Measurements from ENCODE around the gene CORIN.

Gene CORIN

DNA sequence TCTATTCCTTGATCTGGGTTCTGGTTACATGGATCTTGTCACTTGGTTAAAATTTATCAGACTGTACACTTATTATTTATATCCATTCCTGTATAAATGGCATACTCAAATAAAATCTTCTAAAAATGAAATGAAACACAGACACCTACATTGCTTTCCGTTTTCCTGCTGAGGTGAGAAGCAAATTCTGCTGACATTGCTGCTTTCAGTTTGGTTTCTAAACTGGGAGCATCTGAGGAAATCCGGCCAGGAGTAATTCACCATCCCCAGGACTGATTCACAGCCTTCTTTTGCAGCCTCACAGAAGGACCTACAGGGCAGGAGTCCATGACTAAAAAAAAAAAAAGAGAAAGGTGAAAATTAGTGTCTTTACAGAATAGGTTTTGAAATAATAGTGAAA lies 93.6 kb downstream of the CORIN start:
- no peak overlapping the region for H3K4me2 ChIP-seq (ENCODE audit: low read length, poor library complexity, severe bottlenecking)
- H4K8ac ChIP-seq (ENCODE audit: low read length): no peak overlapping the region
- H3K27me3 ChIP-seq (ENCODE audit: control insufficient read depth in 1 of 2, insufficient read depth in 1 of 2, low read length in 2 of 2): no peaks in the 10 kb centered on the region

GRCh38 chr4:47741200-47741599 lies 96.7 kb downstream of the CORIN start:
- H3K14ac ChIP-seq (ENCODE audit: low read length in 2 of 2): no peak overlapping the region
- peak; percentile 93 for DNase-seq
- H3K9me3 ChIP-seq (ENCODE audit: control insufficient read depth, low read length): peaks cover 15% of the 10 kb centered on the region
- H4K91ac ChIP-seq (ENCODE audit: low read length): no peak overlapping the region
- no peak overlapping the region for H3K27ac ChIP-seq (ENCODE audit: low read length, poor library complexity, severe bottlenecking)
- H2BK120ac ChIP-seq (ENCODE audit: low read depth, low read length): no peak overlapping the region
- H2BK12ac ChIP-seq (ENCODE audit: low read length in 2 of 2): no peak overlapping the region
- H2BK15ac ChIP-seq (ENCODE audit: low read depth, poor library complexity, severe bottlenecking): no peak overlapping the region
- no peak overlapping the region for H2BK5ac ChIP-seq (ENCODE audit: low read depth, low read length, poor library complexity, severe bottlenecking)
- no peak overlapping the region for H3K18ac ChIP-seq (ENCODE audit: low read depth in 1 of 2, low read length in 2 of 2)
- no peaks in the 10 kb centered on the region for H3K36me3 ChIP-seq (ENCODE audit: control insufficient read depth in 1 of 2, insufficient read depth in 2 of 2, low read depth in 1 of 2, low read length in 2 of 2)
- no peak overlapping the region for H4K8ac ChIP-seq (ENCODE audit: low read length)
- no peak overlapping the region for H3K23ac ChIP-seq (ENCODE audit: low read length in 2 of 2)
- H3K4me3 ChIP-seq (ENCODE audit: insufficient read depth in 1 of 2, low read depth in 1 of 2, low read length in 2 of 2): no peak overlapping the region
- H2AFZ ChIP-seq (ENCODE audit: low read depth, low read length): no peak overlapping the region
- H3K27me3 ChIP-seq (ENCODE audit: control insufficient read depth in 1 of 2, insufficient read depth in 1 of 2, low read length in 2 of 2): no peaks in the 10 kb centered on the region
- no peak overlapping the region for H3K4me2 ChIP-seq (ENCODE audit: low read length, poor library complexity, severe bottlenecking)
- no peaks in the 10 kb centered on the region for H3K79me1 ChIP-seq (replicated peaks; ENCODE audit: low read length, poor library complexity, severe bottlenecking)
- H3K9ac ChIP-seq (ENCODE audit: low read length): no peak overlapping the region
- no peak overlapping the region for H2AK5ac ChIP-seq (ENCODE audit: low read length, severe bottlenecking)
- H3K4me1 ChIP-seq (ENCODE audit: control insufficient read depth, insufficient read depth, low read depth, low read length): no peaks in the 10 kb centered on the region
- no peak overlapping the region for H3K4ac ChIP-seq (ENCODE audit: low read depth in 1 of 2, low read length in 2 of 2)

More for the DNA sequence above, 93.6 kb downstream of the CORIN start:
- Histone ChIP-seq H3K36me3 (ENCODE audit: control insufficient read depth in 1 of 2, insufficient read depth in 2 of 2, low read depth in 1 of 2, low read length in 2 of 2) (no peaks in the 10 kb centered on the region), H3K4ac (ENCODE audit: low read depth in 1 of 2, low read length in 2 of 2) (no peak overlapping the region), H3K27ac (ENCODE audit: low read length, poor library complexity, severe bottlenecking) (no peak overlapping the region), H2AK5ac (ENCODE audit: low read length, severe bottlenecking) (no peak overlapping the region), H3K18ac (ENCODE audit: low read depth in 1 of 2, low read length in 2 of 2) (no peak overlapping the region), H2BK12ac (ENCODE audit: low read length in 2 of 2) (no peak overlapping the region), H3K79me1 (replicated peaks; ENCODE audit: low read length, poor library complexity, severe bottlenecking) (no peaks in the 10 kb centered on the region), H4K91ac (ENCODE audit: low read length) (no peak overlapping the region), H3K14ac (ENCODE audit: low read length in 2 of 2) (no peak overlapping the region), H2BK5ac (ENCODE audit: low read depth, low read length, poor library complexity, severe bottlenecking) (no peak overlapping the region), H3K9ac (ENCODE audit: low read length) (no peak overlapping the region), H3K9me3 (ENCODE audit: control insufficient read depth, low read length) (peaks cover 15% of the 10 kb centered on the region), H2BK120ac (ENCODE audit: low read depth, low read length) (no peak overlapping the region), H3K4me1 (ENCODE audit: control insufficient read depth, insufficient read depth, low read depth, low read length) (no peaks in the 10 kb centered on the region), H2BK15ac (ENCODE audit: low read depth, poor library complexity, severe bottlenecking) (no peak overlapping the region), H3K4me3 (ENCODE audit: insufficient read depth in 1 of 2, low read depth in 1 of 2, low read length in 2 of 2) (no peak overlapping the region), H3K23ac (ENCODE audit: low read length in 2 of 2) (no peak overlapping the region), H2AFZ (ENCODE audit: low read depth, low read length) (no peak overlapping the region)
- WGBS: 97% methylated on average over 2 of the region's 2 CpGs
- no peak for DNase-seq

DNA sequence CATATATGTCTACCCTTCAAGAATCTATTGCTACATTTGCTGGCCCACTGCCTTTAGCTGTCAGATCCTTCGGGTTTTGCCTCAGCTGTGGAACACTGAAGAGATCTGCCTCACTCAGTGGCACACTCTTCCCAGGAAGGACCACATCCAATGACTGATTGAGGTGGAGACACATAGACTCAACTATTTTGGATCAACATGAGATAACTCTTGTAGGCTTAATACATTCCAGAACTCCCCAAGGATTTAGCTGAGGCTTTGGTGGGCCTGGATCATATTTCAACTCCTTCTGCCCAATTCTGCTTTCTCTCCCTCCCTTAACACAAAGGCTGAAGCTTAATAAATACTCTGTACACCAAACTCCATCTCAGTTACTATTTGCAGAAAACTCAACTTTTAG lies 100.5 kb downstream of the CORIN start:
- Histone ChIP-seq H3K23ac (ENCODE audit: low read length in 2 of 2) (no peak overlapping the region), H3K36me3 (ENCODE audit: control insufficient read depth in 1 of 2, insufficient read depth in 2 of 2, low read depth in 1 of 2, low read length in 2 of 2) (no peaks in the 10 kb centered on the region), H2BK15ac (ENCODE audit: low read depth, poor library complexity, severe bottlenecking) (no peak overlapping the region), H3K4me3 (ENCODE audit: insufficient read depth in 1 of 2, low read depth in 1 of 2, low read length in 2 of 2) (no peak overlapping the region), H4K8ac (ENCODE audit: low read length) (no peak overlapping the region), H2BK5ac (ENCODE audit: low read depth, low read length, poor library complexity, severe bottlenecking) (no peak overlapping the region), H2AK5ac (ENCODE audit: low read length, severe bottlenecking) (no peak overlapping the region), H3K27ac (ENCODE audit: low read length, poor library complexity, severe bottlenecking) (no peak overlapping the region), H3K4ac (ENCODE audit: low read depth in 1 of 2, low read length in 2 of 2) (no peak overlapping the region), H3K9ac (ENCODE audit: low read length) (no peak overlapping the region), H4K91ac (ENCODE audit: low read length) (no peak overlapping the region), H3K9me3 (ENCODE audit: control insufficient read depth, low read length) (peaks cover 12% of the 10 kb centered on the region), H2AFZ (ENCODE audit: low read depth, low read length) (no peak overlapping the region), H3K79me1 (replicated peaks; ENCODE audit: low read length, poor library complexity, severe bottlenecking) (no peaks in the 10 kb centered on the region), H3K4me1 (ENCODE audit: control insufficient read depth, insufficient read depth, low read depth, low read length) (no peaks in the 10 kb centered on the region), H2BK120ac (ENCODE audit: low read depth, low read length) (no peak overlapping the region), H3K14ac (ENCODE audit: low read length in 2 of 2) (no peak overlapping the region), H3K27me3 (ENCODE audit: control insufficient read depth in 1 of 2, insufficient read depth in 1 of 2, low read length in 2 of 2) (no peaks in the 10 kb centered on the region), H2BK12ac (ENCODE audit: low read length in 2 of 2) (peak overlapping the region in 1 of 2 experiments; percentile 52), H3K4me2 (ENCODE audit: low read length, poor library complexity, severe bottlenecking) (no peak overlapping the region), H3K18ac (ENCODE audit: low read depth in 1 of 2, low read length in 2 of 2) (no peak overlapping the region)
- no peak for DNase-seq
- WGBS: 82% methylated on average over 1 of the region's 1 CpG

GRCh38 chr4:47736555-47736954 lies 101.3 kb downstream of the CORIN start:
- 89% methylated on average over 2 of the region's 2 CpGs for WGBS

More at GRCh38 chr4:47736555-47736954, 101.3 kb downstream of the CORIN start:
- Histone ChIP-seq H3K9ac (ENCODE audit: low read length) (no peak overlapping the region), H3K4me2 (ENCODE audit: low read length, poor library complexity, severe bottlenecking) (no peak overlapping the region), H3K27me3 (ENCODE audit: control insufficient read depth in 1 of 2, insufficient read depth in 1 of 2, low read length in 2 of 2) (no peaks in the 10 kb centered on the region), H3K4me1 (ENCODE audit: control insufficient read depth, insufficient read depth, low read depth, low read length) (no peaks in the 10 kb centered on the region), H3K23ac (ENCODE audit: low read length in 2 of 2) (no peak overlapping the region), H2BK15ac (ENCODE audit: low read depth, poor library complexity, severe bottlenecking) (no peak overlapping the region), H3K4ac (ENCODE audit: low read depth in 1 of 2, low read length in 2 of 2) (no peak overlapping the region), H3K4me3 (ENCODE audit: insufficient read depth in 1 of 2, low read depth in 1 of 2, low read length in 2 of 2) (no peak overlapping the region), H3K18ac (ENCODE audit: low read depth in 1 of 2, low read length in 2 of 2) (no peak overlapping the region), H3K9me3 (ENCODE audit: control insufficient read depth, low read length) (peaks cover 12% of the 10 kb centered on the region), H2BK5ac (ENCODE audit: low read depth, low read length, poor library complexity, severe bottlenecking) (no peak overlapping the region), H3K36me3 (ENCODE audit: control insufficient read depth in 1 of 2, insufficient read depth in 2 of 2, low read depth in 1 of 2, low read length in 2 of 2) (no peaks in the 10 kb centered on the region), H3K14ac (ENCODE audit: low read length in 2 of 2) (no peak overlapping the region), H4K8ac (ENCODE audit: low read length) (no peak overlapping the region), H2AFZ (ENCODE audit: low read depth, low read length) (no peak overlapping the region), H2BK12ac (ENCODE audit: low read length in 2 of 2) (peak overlapping the region in 1 of 2 experiments; percentile 63), H2AK5ac (ENCODE audit: low read length, severe bottlenecking) (no peak overlapping the region), H3K79me1 (replicated peaks; ENCODE audit: low read length, poor library complexity, severe bottlenecking) (no peaks in the 10 kb centered on the region), H2BK120ac (ENCODE audit: low read depth, low read length) (no peak overlapping the region), H3K27ac (ENCODE audit: low read length, poor library complexity, severe bottlenecking) (no peak overlapping the region), H4K91ac (ENCODE audit: low read length) (no peak overlapping the region)
- no peak for DNase-seq
